Peyer's patch (tissue), 4 donors: ENCODE results near the gene TBL1X. TPM values are rescaled to one million over a fixed set of nuclear protein-coding genes. Genes with fewer than 3 reads are reported as not detected.
"Not testable (repeated sequence)": the region's sequence is repeated elsewhere in the genome, so short reads cannot be mapped to it uniquely, and the experiment has no call there.

ENCODE experiments used
- DNase-seq, 3 donors: peaks; one replicate each; pipeline ENCODE4 v3.0.0-alpha.2; 2017 to 2019
- H3K27ac ChIP-seq, 4 donors: fragments of 200-600 bp; sonication (generic); one replicate each; pipeline ENCODE4 v1.5.1; 2016 to 2019
- H3K27me3 ChIP-seq, 2 donors: fragments of 200-600 bp; sonication (generic); one replicate each; pipeline ENCODE4 v1.5.1; 2019
- H3K36me3 ChIP-seq, 3 donors: fragments of 200-600 bp; sonication (generic); one replicate each; pipeline ENCODE4 v1.5.1; 2016 to 2019
- H3K4me1 ChIP-seq, 4 donors: fragments of 200-600 bp; sonication (generic); one replicate each; pipeline ENCODE4 v1.5.1; 2016 to 2019
- H3K4me3 ChIP-seq, 4 donors: fragments of 200-600 bp; sonication (generic); 1 replicate in 3 of 4; 2 replicates in 1 of 4; pipeline ENCODE4 v1.5.1; 2016 to 2019; ENCODE audit warnings: mild to moderate bottlenecking in 1 of 4
- H3K9me3 ChIP-seq, 4 donors: fragments of 200-600 bp; sonication (generic); one replicate each; pipeline ENCODE4 v1.5.1; 2016 to 2019; ENCODE audit warnings: mild to moderate bottlenecking in 1 of 4
- POLR2A ChIP-seq, 2 donors: fragments of 450-650 bp; IDR thresholded peaks; one replicate each; pipeline ENCODE4 v1.5.1; 2017; ENCODE audit warnings: antibody characterized with exemption in 2 of 2, mild to moderate bottlenecking in 2 of 2, moderate library complexity in 2 of 2
- total RNA-seq, 4 donors: library from RNA; depleted of rRNA; stranded (reverse); fragments of >200 nt; gene quantifications; one replicate each; pipeline ENCODE4 v1.1.0, GENCODE V29; 2016
- TF ChIP-seq, protein P1 (sequence below), 6 experiments: fragments of 450-650 bp in 4 of 6; fragments of 200-600 bp in 2 of 6; sonication (generic) in 1 of 6; IDR thresholded peaks; one replicate each; pipeline ENCODE4 v1.5.1; 2017 to 2019; ENCODE audit warnings: antibody characterized with exemption in 6 of 6, mild to moderate bottlenecking in 3 of 6, moderate library complexity in 1 of 6

Gene TBL1X
- total RNA-seq, 4 donors from 2014 or later = 3.9 to 29.7 (median 5.0) TPM

DNA sequence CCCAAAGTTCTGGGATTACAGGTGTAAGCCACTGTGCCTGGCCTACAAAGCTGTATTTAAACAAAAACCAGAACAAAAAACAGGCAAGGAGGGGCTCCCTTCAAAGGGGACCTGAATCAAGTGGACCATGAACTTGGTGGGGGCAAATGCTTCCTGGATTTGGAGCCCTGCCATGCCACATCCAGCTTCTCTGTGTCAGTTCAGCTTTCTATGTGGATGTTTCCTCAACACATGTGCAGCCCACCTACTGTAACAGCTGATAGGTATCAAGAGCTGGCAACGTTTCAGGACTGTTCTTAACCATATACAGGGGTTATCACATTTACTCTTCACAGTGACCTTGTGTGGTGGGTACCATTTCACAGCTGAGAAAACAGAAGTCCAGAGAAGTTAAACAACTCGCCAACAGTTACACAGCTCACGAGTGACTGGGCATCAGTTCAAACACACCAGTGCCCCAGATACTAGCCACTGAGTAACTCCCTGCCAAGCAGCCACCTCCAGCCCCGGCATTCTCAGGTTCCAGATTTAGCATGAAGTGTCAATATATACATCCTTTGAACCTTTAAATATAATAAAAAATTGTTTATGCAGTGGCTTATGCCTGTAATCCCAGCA lies 293.3 kb downstream of the TBL1X start:
- H3K4me3 ChIP-seq = no peak overlapping the region
- DNase-seq = no peak
- no peaks in the 10 kb centered on the region for H3K36me3 ChIP-seq
- no peak for TF ChIP-seq POLR2A (IDR thresholded peaks at IDR 0.05)
- TF ChIP-seq, protein P1, sequence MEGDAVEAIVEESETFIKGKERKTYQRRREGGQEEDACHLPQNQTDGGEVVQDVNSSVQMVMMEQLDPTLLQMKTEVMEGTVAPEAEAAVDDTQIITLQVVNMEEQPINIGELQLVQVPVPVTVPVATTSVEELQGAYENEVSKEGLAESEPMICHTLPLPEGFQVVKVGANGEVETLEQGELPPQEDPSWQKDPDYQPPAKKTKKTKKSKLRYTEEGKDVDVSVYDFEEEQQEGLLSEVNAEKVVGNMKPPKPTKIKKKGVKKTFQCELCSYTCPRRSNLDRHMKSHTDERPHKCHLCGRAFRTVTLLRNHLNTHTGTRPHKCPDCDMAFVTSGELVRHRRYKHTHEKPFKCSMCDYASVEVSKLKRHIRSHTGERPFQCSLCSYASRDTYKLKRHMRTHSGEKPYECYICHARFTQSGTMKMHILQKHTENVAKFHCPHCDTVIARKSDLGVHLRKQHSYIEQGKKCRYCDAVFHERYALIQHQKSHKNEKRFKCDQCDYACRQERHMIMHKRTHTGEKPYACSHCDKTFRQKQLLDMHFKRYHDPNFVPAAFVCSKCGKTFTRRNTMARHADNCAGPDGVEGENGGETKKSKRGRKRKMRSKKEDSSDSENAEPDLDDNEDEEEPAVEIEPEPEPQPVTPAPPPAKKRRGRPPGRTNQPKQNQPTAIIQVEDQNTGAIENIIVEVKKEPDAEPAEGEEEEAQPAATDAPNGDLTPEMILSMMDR (IDR thresholded peaks at IDR 0.05) = no peak
- no peaks in the 10 kb centered on the region for H3K9me3 ChIP-seq
- no peaks in the 10 kb centered on the region for H3K4me1 ChIP-seq
- H3K27me3 ChIP-seq = no peaks in the 10 kb centered on the region
- H3K27ac ChIP-seq = no peak overlapping the region

DNA sequence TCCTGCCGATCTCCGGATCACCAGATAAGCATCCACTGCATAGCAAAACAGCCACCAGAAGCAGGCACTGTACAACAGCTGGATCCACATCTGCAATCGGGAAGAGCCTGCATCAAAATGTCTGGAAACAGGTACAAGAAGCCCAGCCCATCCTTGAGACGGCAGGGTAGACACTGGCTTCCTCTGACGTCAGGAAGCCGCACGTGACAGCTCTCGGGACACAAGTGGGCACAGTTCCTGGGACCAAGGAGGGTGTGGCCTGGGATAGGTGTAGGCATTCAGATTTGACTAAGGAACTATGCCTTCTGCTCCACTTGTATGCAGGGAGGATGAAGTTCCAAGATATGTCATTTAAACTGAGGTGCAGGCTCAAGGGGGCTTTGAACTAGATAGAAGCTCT lies 294.5 kb downstream of the TBL1X start:
- Histone ChIP-seq H3K9me3 (no peaks in the 10 kb centered on the region), H3K27ac (no peak overlapping the region), H3K36me3 (no peaks in the 10 kb centered on the region), H3K4me3 (no peak overlapping the region), H3K27me3 (no peaks in the 10 kb centered on the region), H3K4me1 (no peaks in the 10 kb centered on the region)
- TF ChIP-seq, protein P1 (IDR thresholded peaks at IDR 0.05) = no peak
- no peak for TF ChIP-seq POLR2A (IDR thresholded peaks at IDR 0.05)
- DNase-seq = no peak

DNA sequence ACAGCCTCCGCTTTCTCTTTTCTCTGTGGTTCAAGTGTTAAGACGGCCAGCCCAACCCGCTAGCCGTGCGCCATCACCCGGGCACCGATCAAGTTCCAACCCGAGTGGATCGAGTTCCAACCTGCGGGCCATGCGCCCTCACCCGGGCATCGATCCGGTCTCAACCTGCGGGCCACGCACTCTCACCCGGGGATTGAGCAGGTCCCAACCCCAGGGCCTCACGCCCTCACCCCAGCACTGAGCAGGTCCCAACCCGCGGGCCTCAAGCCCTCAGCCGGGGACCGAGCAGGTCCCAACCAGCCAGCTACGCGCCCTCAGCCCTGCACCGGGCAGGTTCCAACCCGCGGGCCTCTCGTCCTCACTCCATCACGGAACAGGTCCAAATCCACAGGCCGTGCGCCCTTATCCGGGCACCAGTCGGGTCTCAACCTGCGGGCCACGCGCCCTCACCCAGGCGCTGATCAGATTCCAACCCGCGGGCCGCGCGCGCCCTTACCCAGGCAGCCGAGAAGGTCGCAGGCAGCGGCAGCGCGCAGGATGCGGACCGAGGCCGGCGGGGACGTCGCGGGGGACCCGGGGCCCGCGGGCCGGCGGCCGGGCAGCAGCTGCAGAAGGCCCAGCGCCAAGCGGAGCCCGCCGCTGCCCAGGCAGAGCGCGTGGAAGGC lies 300.3 kb downstream of the TBL1X start:
- DNase-seq = no peak
- no peak overlapping the region for H3K27ac ChIP-seq
- no peak overlapping the region for H3K4me3 ChIP-seq
- TF ChIP-seq, protein P1 (IDR thresholded peaks at IDR 0.05) = no peak
- no peak for TF ChIP-seq POLR2A (IDR thresholded peaks at IDR 0.05)
- H3K36me3 ChIP-seq = no peaks in the 10 kb centered on the region
- no peaks in the 10 kb centered on the region for H3K9me3 ChIP-seq
- no peaks in the 10 kb centered on the region for H3K4me1 ChIP-seq
- no peaks in the 10 kb centered on the region for H3K27me3 ChIP-seq

DNA sequence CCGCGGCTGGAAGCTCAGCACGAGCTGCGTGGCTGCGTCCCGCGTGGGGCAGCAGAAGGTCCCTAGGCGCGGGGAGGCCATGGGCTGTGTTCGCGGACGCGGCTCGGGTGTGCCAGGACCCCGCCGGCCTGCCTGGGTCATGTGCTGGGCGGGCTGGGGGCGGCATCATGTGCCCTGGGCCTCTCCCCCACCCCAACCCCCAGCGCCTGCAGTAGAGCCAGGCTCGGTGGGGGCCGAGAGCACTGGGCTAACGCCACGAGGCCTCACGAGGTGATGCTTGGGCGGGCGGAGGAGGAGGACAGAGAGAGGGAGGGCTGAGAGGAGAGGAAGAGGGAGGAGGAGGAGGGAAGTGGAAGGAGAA lies 300.9 kb downstream of the TBL1X start, which contains the start of gene GPR143:
Gene GPR143 (minus strand): TSS at position 111 of the 361 bp plus-strand sequence. CDS start 30 bp downstream, at position 81.
- Histone ChIP-seq H3K27ac (no peak within 1 kb of the TSS), H3K36me3 (no peaks in the 10 kb centered on the region), H3K4me3 (no peak within 1 kb of the TSS), H3K4me1 (no peaks in the 10 kb centered on the region), H3K9me3 (no peaks in the 10 kb centered on the region), H3K27me3 (no peaks in the 10 kb centered on the region)
- TF ChIP-seq, protein P1 (IDR thresholded peaks at IDR 0.05) = no peak
- no peak for TF ChIP-seq POLR2A (IDR thresholded peaks at IDR 0.05)
- no peak for DNase-seq

DNA sequence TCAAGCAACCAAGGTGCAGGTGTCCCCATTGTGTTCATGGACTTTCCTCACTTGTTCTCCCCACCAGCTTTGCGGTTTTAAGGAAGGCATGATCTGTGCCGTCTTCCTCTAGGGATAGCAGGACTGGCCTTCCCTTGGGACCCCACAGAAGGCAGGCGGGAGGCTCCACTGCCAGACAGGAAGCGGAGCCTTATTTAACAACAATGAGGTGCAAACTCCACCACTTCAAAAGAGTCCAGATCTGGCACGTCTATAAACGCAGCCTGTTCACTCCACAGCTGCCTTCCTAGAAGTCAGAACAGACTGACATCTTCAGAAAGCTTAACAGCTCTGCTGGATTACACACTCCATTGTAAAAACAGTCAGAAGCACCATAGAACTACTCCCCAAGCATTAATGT lies 302.5 kb downstream of the TBL1X start:
- Histone ChIP-seq H3K9me3 (no peaks in the 10 kb centered on the region), H3K4me1 (no peaks in the 10 kb centered on the region), H3K36me3 (no peaks in the 10 kb centered on the region), H3K4me3 (no peak overlapping the region), H3K27me3 (no peaks in the 10 kb centered on the region), H3K27ac (no peak overlapping the region)
- TF ChIP-seq, protein P1 (IDR thresholded peaks at IDR 0.05) = no peak
- TF ChIP-seq POLR2A (IDR thresholded peaks at IDR 0.05) = no peak
- DNase-seq = no peak

DNA sequence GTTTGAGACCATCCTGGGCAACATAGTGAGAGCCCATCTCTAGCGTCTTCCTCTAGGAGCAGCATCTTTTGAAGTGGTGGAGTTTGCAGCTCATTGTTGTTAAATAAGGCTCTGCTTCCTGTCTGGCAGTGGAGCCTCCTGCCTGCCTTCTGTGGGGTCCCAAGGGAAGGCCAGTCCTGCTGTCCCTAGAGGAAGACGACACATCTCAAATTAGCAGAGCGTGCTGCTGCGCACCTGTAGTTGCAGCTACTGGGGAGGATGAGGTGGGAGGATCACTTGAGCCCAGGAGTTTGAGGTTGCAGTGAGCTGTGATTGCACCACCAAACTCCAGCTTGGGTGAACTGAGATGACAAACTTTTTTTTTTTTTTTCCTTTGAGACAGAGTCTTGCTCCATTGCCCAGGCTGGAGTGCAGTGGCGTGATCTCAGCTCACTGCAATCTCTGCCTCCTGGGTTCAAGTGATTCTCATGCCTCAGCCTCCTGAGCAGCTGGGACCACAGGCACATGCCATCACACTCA lies 303.5 kb downstream of the TBL1X start:
- H3K4me1 ChIP-seq, DNase-seq, H3K27me3 ChIP-seq, H3K27ac ChIP-seq, H3K4me3 ChIP-seq, H3K36me3 ChIP-seq, H3K9me3 ChIP-seq: not testable (repeated sequence)
